Heart right ventricle (tissue), 16 donors: ENCODE results near the gene TMEM50B. TPM values are rescaled to one million over a fixed set of nuclear protein-coding genes. Genes with fewer than 3 reads are reported as not detected.
A peak's percentile ranks its signal among the peaks of the same experiment; 100 is the strongest.
"Not testable (repeated sequence)": the region's sequence is repeated elsewhere in the genome, so short reads cannot be mapped to it uniquely, and the experiment has no call there.

Source experiments
- ATAC-seq, 8 donors: fragments of 200-7000 bp; cut with Tn5 transposase; one replicate each; pipeline ENCODE4 v1.9.1; 2020; ENCODE audit warnings: mild to moderate bottlenecking in 8 of 8, moderate library complexity in 8 of 8, moderate number of reproducible peaks in 1 of 8
- DNase-seq, 2 donors: peaks; one replicate each; pipeline ENCODE4 v3.0.0-alpha.2; 2020
- H3K27ac ChIP-seq, 10 donors: fragments of 200-600 bp; sonication (generic) in 2 of 10; one replicate each; pipeline versions ENCODE4 v1.5.0 to v1.8.0; 2020 to 2022; ENCODE audit warnings: mild to moderate bottlenecking in 3 of 10
- H3K27me3 ChIP-seq, 7 donors: fragments of 200-600 bp; one replicate each; pipeline ENCODE4 v1.8.0; 2021 to 2022; ENCODE audit warnings: mild to moderate bottlenecking in 2 of 7
- H3K36me3 ChIP-seq, 9 donors: fragments of 200-600 bp; sonication (generic) in 1 of 9; one replicate each; pipeline versions ENCODE4 v1.5.0 to v1.8.0; 2020 to 2022; ENCODE audit warnings: mild to moderate bottlenecking in 2 of 9
- H3K4me1 ChIP-seq, 9 donors: fragments of 200-600 bp; sonication (generic) in 1 of 9; one replicate each; pipeline versions ENCODE4 v1.5.0 to v1.8.0; 2020 to 2022; ENCODE audit warnings: mild to moderate bottlenecking in 4 of 9
- H3K4me3 ChIP-seq, 10 donors: fragments of 200-600 bp; sonication (generic) in 2 of 10; one replicate each; pipeline versions ENCODE4 v1.5.0 to v1.8.0; 2020 to 2022; ENCODE audit warnings: mild to moderate bottlenecking in 7 of 10, moderate library complexity in 2 of 10
- H3K9me3 ChIP-seq, 11 donors: fragments of 200-600 bp in 10 of 11; sonication (generic) in 2 of 11; one replicate each; pipeline versions ENCODE4 v1.5.0 to v1.8.0; 2013 to 2022; ENCODE audit warnings: mild to moderate bottlenecking in 2 of 11, control low read depth in 1 of 11, moderate library complexity in 1 of 11
- CTCF ChIP-seq, 9 donors: fragments of 200-600 bp; sonication (generic) in 2 of 9; IDR thresholded peaks; one replicate each; pipeline versions ENCODE4 v1.5.0 to v1.8.0; 2021 to 2022; ENCODE audit warnings: antibody characterized with exemption in 9 of 9, mild to moderate bottlenecking in 5 of 9, moderate library complexity in 1 of 9
- WGBS, 2 donors: extraction: QIAGEN DNeasy Blood & Tissue Kit; methylation state at CpG; one replicate each; pipeline ENCODE4 v1.1.7; 2013; ENCODE audit warnings: inconsistent platforms in 1 of 2; 5-methylcytosine and 5-hydroxymethylcytosine counted together
- intact Hi-C, 10 donors: fragments of 100-400 bp; cut with DNase I; formaldehyde crosslinking; loops; one replicate each; pipeline versions ENCODE4 v1.11.1 to v1.14.2; 2022
- polyA plus RNA-seq, 2 donors: library from polyadenylated mRNA; stranded (reverse); fragments of 200-250 nt; gene quantifications; one replicate each; pipeline ENCODE4 v1.2.3, GENCODE V29; 2013
- total RNA-seq, 10 donors: library from RNA; stranded (reverse); fragmentation: NEBNext Ultra II Directional in 3 of 10; extraction: Animal tissue kit (Norgen Biotek cat#: 25700) in 3 of 10; gene quantifications; one replicate each; pipeline versions ENCODE4 v1.2.1 to v1.2.4, GENCODE V29; 2021 to 2023
- donor health status: Arrhythmogenic right ventricular cardiomyopathy.
- donor health status: ischemic (EF 13 %, LVEDD 7.1; RV severe dilation, severe dysfunction).
- donor health status: healthy with polysubstance abuse.
- donor health status: DM: no; HTN: yes; CAD: no.
- donor health status: DM: no; HTN: no; CAD: no.
- donor health status: ischemic (EF 25% LVEDD 6.9; RV normal size, moderate dysfunction).
- donor health status: ischemic (EF 25% LVEDD 5.7; RV mildly dilated, moderate dysfunction).
- donor health status: healthy.
- donor health status: DM: yes; HTN: yes; CAD: no.
- donor health status: Ischemic cardiomyopathy.
- donor health status: ischemic (EF 35%, LVEDD 5.7; RV mildly dilated, moderate dysfunction).
- donor health status: nonischemic (EF 11% LVEDD 7.7; RV severe dilation, severe dysfunction).
- donor health status: DM: yes; HTN: yes; CAD: no.
- donor health status: PGD.
- donor health status: ischemic (EF 29% LVEDD 5.4; RV normal size, mild dysfunction).
- donor health status: nonischemic (EF 23%, LVEDD 6.1; RV moderate dilation, normal function).

Gene TMEM50B
- total and polyA plus RNA-seq, 12 donors: 26.7 to 71.4 (median 30.6) TPM

DNA sequence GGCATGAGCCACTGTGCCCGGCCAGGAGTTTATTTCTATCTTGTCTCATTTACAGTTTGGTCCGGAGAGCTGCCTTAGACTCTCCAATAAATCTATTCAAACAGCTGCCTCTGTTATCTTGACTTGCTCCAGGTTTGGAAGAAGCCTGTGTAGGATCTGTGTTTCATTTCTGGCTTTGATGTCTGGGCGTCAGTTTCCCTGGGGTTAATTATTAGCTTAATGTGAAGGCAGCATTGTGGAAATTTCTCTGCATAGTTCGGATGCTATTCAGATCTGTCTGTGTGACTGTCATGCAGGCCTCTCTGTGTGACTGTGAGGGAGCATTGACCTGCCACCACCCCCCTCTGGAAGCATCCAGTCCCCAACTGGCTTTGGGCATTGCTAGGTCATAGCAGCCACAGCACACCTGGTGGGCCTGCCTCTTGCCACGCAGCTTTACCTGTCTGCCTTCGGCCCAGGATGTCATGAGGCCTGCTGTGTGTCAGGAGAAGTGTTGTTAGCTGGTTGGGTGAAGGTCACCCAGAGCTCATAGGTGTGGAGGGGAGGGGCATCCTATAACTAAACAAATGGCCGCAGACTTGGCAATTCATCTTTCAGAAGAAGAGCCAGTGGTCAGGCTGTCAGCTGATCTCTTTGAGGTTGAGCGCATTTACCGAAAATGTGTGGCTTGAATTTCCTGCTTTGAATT lies 66.8 kb downstream of the TMEM50B start:
- H3K27me3 ChIP-seq: no peaks in the 10 kb centered on the region
- DNase-seq (no peak), ATAC-seq (peak in 1 of 8 donors; percentile 31)
- peak overlapping the region in 1 of 10 donors; percentile 16 for H3K27ac ChIP-seq
- TF ChIP-seq CTCF (IDR thresholded peaks at IDR 0.05): no peak
- H3K9me3 ChIP-seq: no peaks in the 10 kb centered on the region
- no peak overlapping the region for H3K4me3 ChIP-seq
- peaks cover 0 to 80% (median 16%) of the 10 kb centered on the region in 9 donors for H3K36me3 ChIP-seq
- H3K4me1 ChIP-seq: peaks cover 0 to 53% (median 17%) of the 10 kb centered on the region in 9 donors
- 61 to 68% methylated on average over 9 of the region's 9 CpGs for WGBS, 2 donors
- intact Hi-C loops: no loop called here

DNA sequence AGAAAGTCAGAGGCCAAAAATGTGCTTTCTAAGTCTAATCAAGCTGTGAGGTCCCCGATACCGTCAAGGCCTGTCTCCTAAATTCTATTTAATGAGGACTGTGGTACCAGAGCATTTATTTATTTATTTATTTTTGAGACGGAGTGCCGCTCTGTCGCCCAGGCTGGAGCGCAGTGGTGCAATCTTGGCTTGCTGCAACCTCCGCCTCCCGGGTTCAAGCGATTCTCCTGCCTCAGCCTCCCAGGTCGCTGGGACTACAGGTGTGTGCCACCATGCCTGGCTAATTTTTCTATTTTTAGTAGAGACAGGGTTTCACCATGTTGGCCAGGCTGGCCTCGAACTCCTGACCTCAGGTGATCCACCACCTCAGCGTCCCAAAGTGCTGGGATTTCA lies 67.3 kb downstream of the TMEM50B start:
- H3K27me3 ChIP-seq, H3K4me3 ChIP-seq, ATAC-seq, intact Hi-C loops, H3K9me3 ChIP-seq, DNase-seq: not testable (repeated sequence)
- peaks cover 0 to 76% (median 14%) of the 10 kb centered on the region in 9 donors for H3K36me3 ChIP-seq
- peak overlapping the region in 1 of 10 donors; percentile 16 for H3K27ac ChIP-seq
- 90% methylated on average over 12 of the region's 12 CpGs for WGBS, 2 donors
- peaks cover 0 to 58% (median 20%) of the 10 kb centered on the region in 9 donors for H3K4me1 ChIP-seq

DNA sequence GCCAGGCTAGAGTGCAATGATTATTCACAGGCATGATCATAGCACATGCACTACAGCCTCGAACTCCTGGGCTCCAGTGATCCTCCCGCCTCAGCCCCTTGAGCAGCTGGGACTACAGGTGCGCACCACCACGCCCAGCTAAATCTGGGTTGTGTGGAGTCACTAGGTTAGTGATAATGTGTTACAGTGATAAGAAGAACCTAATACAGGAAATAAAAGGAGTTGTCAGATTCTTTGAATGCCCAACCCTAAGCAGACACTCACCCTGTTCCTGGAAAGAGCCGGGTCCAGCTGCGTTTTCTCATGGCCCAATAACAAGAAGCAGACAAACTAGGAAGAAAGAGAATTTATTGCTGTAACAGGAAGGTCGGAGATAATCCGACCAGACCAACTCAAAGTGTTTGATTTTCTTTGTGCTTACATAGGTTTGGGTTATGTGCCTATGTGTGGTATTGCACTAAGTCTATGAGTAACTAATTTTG lies 67.8 kb downstream of the TMEM50B start:
- H3K27me3 ChIP-seq: no peaks in the 10 kb centered on the region
- no peak overlapping the region for H3K4me3 ChIP-seq
- peak overlapping the region in 1 of 10 donors; percentile 48 for H3K27ac ChIP-seq
- H3K9me3 ChIP-seq: no peaks in the 10 kb centered on the region
- ATAC-seq: peak in 3 of 8 donors; percentile 9 to 61 (median 38)
- WGBS, 2 donors: 76 to 81% methylated on average over 8 of the region's 8 CpGs
- peaks cover 0 to 71% (median 10%) of the 10 kb centered on the region in 9 donors for H3K36me3 ChIP-seq
- no peak for TF ChIP-seq CTCF (IDR thresholded peaks at IDR 0.05)
- H3K4me1 ChIP-seq: peaks cover 0 to 62% (median 23%) of the 10 kb centered on the region in 9 donors
- intact Hi-C loops: no loop called here
- DNase-seq: no peak

GRCh38 chr21:33406493-33406892 lies 73.3 kb downstream of the TMEM50B start:
- Histone ChIP-seq H3K4me3 (peak overlapping the region in 1 of 10 donors; percentile 66), H3K27me3 (no peaks in the 10 kb centered on the region), H3K36me3 (peaks cover 0 to 25% (median 0%) of the 10 kb centered on the region in 9 donors), H3K9me3 (no peaks in the 10 kb centered on the region), H3K4me1 (peaks cover 4 to 83% (median 33%) of the 10 kb centered on the region in 9 donors), H3K27ac (peak overlapping the region in 1 of 10 donors; percentile 99)
- intact Hi-C loops: no loop called here
- ATAC-seq: no peak
- WGBS, 2 donors: 65 to 80% methylated on average over 5 of the region's 5 CpGs
- no peak for DNase-seq
- no peak for TF ChIP-seq CTCF (IDR thresholded peaks at IDR 0.05)
